D721Med (cell line): ENCODE results near the gene PEX11A.

ENCODE experiments used
- DNase-seq: peaks from one replicate; pipeline ENCODE4 v3.0.0; 2011; ENCODE audit warnings: low spot score; ENCODE audit not compliant: insufficient read length
- FAIRE-seq: peaks from 2 replicates; lab custom pipeline; 2011; peaks lifted over from hg19 to GRCh38; lab: Jason Lieb, UNC
- CTCF ChIP-seq: IDR thresholded peaks from 2 replicates; pipeline ENCODE4 v1.5.1; 2012; ENCODE audit warnings: mild to moderate bottlenecking, control low read depth; ENCODE audit not compliant: insufficient read depth; ENCODE audit errors: missing control alignments

PEX11A gene

GRCh38 chr15:89649013-89649625, 41.4 kb downstream of the PEX11A start:
- no peak for DNase-seq
- no peak for TF ChIP-seq CTCF
- FAIRE-seq: no peak

GRCh38 chr15:89648106-89649012, 42.2 kb downstream of the PEX11A start:
- TF ChIP-seq CTCF: no peak
- DNase-seq: no peak
- FAIRE-seq: no peak

GRCh38 chr15:89647191-89647851, 43.2 kb downstream of the PEX11A start:
- peak; percentile 92 for DNase-seq
- TF ChIP-seq CTCF: peak; percentile 73
- no peak for FAIRE-seq

GRCh38 chr15:89646416-89647141, 44.0 kb downstream of the PEX11A start:
- no peak for DNase-seq
- no peak for FAIRE-seq

GRCh38 chr15:89645680-89646079, 44.9 kb downstream of the PEX11A start:
- no peak for FAIRE-seq
- no peak for TF ChIP-seq CTCF

More at GRCh38 chr15:89646416-89647141, 44.0 kb downstream of the PEX11A start:
- no peak for TF ChIP-seq CTCF

GRCh38 chr15:89642106-89642505, 48.4 kb downstream of the PEX11A start:
- FAIRE-seq (no peak), DNase-seq (no peak)
- TF ChIP-seq CTCF: no peak

More at GRCh38 chr15:89645680-89646079, 44.9 kb downstream of the PEX11A start:
- no peak for DNase-seq
